ENCODE measurements around the gene CKM.
"Not testable (repeated sequence)": the region's sequence is repeated elsewhere in the genome, so short reads cannot be mapped to it uniquely, and the experiment has no call there.

CKM gene

DNA sequence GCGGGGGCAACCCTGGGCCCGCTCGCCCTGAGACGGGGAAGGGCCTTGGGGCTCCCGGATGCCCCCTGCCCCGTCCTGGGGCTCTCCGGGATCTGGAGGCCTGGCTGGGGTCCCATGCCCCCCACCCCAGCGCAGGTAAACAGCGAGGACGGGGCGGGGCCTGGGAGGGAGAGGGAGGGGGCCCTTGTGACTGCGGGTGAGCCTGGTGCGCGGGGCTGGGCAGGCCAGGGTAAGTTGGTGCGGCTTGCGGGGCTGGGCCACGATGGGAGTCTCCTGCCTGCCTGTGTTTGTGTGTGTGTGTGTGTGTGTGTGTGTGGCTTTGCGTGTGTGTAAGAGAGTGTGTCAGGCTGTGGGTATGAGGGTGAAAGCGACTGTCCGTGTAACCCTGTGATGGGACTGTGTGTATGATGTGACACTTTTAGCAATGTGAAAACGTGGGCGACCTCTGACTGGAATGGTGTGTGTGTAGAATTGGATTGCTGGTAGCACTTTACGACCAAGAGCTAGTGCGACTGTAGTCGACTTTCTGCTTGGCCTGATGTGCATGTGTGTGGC lies 18.3 kb upstream of the CKM start:
- Mint-ChIP-seq H3K4me3 (no peak overlapping the region), H3K27me3 (peaks cover 45% of the 10 kb centered on the region), H3K4me1 (ENCODE audit: low read depth) (peaks cover 4% of the 10 kb centered on the region), H3K36me3 (ENCODE audit: low read depth) (no peaks in the 10 kb centered on the region), H3K9me3 (no peaks in the 10 kb centered on the region), H3K27ac (no peak overlapping the region)
- DNase-seq, result no peak

DNA sequence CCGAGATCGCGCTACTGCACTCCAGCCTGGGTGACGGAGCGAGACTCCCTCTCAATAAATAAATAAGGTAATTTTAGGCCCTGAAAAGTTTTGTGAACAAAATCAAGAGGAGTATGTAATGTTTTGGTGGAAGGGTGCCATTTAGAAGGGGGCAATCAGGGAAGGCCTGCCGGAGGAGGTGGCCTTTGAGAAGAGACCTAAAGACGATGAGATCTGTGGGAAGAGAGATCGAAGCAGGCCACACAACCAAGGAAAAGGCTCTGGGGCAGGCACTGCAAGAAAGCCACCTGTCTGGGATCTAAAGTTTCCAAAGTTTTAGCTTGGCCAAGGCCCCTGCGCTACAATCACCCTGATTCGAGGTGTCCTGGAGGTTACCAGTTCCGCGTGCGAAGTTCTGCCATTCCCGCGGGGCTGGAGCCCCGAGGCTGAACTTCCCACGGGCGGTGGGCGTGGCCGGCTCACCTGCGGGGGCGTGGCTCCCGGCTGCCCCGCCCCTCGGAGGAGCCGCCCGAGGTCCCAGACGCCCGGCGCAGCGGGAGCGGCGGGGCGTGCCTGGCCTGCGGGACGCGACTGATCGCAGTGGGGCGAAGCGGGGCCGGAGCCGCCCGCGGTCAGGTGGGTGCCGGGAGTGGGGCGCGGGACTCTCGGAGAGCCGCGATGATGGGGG lies 17.7 kb upstream of the CKM start, which contains the start of gene KLC3:
TSS of gene KLC3 (plus strand) at position 519 of the 667 bp plus-strand sequence. CDS start 4,792 bp downstream, outside the sequence.
- H3K27ac Mint-ChIP-seq, result no peak within 1 kb of the TSS
- H3K27me3 Mint-ChIP-seq, result peaks cover 40% of the 10 kb centered on the region
- no peaks in the 10 kb centered on the region for H3K36me3 Mint-ChIP-seq (ENCODE audit: low read depth)
- H3K9me3 Mint-ChIP-seq, result no peaks in the 10 kb centered on the region
- peak; percentile 66 for DNase-seq
- peaks cover 4% of the 10 kb centered on the region for H3K4me1 Mint-ChIP-seq (ENCODE audit: low read depth)
- peak within 1 kb of the TSS; percentile 46 for H3K4me3 Mint-ChIP-seq

DNA sequence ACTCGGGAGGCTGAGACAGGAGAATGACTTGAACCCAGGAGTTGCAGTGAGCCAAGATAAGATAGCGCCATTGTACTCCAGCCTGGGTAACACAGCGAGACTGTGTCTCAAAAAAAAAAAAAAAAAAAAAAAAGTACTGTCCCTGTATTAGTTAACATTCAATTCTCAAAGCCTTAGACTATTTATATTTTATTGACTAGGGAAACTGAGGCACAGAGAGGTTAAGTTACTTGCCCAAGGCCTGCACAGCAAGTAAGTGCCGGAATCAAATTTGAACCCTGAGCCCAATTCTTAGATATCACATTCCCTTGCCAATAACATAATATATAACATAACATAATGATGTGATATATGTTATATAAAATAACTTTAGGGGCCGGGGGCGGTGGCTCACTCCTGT lies 17.0 kb upstream of the CKM start:
- no peaks in the 10 kb centered on the region for H3K9me3 Mint-ChIP-seq
- H3K27me3 Mint-ChIP-seq, result peaks cover 35% of the 10 kb centered on the region
- peaks cover 4% of the 10 kb centered on the region for H3K4me1 Mint-ChIP-seq (ENCODE audit: low read depth)
- H3K27ac Mint-ChIP-seq, result no peak overlapping the region
- DNase-seq, result no peak
- H3K4me3 Mint-ChIP-seq, result no peak overlapping the region
- H3K36me3 Mint-ChIP-seq (ENCODE audit: low read depth), result no peaks in the 10 kb centered on the region

DNA sequence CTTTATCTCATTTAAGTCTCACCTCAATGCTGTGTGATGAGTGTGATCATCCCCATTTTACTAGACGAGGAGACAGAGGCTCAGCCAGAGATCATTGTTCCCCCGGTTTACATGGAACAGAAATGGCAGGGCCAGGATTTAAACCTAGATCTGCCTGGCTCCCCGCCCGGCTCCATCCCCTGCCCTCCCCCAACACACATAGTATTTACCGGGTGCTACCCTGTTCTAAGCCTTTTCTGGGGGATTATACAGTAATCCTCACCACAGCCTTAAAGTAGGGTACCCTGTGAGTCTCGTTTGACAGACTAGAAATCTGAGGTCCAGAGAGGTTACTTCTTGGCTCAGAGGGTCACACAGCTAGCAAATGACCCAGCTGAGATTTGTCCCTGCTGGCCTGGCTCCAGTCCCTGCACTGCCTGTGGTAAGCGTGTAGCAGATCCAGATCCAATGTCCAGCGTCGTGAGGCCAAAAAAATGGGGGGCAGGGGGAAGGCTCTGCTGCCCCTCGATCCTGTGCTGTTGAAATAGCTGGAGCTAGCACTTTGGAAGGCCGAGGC lies 14.1 kb upstream of the CKM start:
- Mint-ChIP-seq H3K4me3 (no peak overlapping the region), H3K9me3 (no peaks in the 10 kb centered on the region), H3K4me1 (ENCODE audit: low read depth) (peaks cover 4% of the 10 kb centered on the region), H3K27me3 (peaks cover 25% of the 10 kb centered on the region), H3K36me3 (ENCODE audit: low read depth) (no peaks in the 10 kb centered on the region), H3K27ac (no peak overlapping the region)
- DNase-seq, result no peak

DNA sequence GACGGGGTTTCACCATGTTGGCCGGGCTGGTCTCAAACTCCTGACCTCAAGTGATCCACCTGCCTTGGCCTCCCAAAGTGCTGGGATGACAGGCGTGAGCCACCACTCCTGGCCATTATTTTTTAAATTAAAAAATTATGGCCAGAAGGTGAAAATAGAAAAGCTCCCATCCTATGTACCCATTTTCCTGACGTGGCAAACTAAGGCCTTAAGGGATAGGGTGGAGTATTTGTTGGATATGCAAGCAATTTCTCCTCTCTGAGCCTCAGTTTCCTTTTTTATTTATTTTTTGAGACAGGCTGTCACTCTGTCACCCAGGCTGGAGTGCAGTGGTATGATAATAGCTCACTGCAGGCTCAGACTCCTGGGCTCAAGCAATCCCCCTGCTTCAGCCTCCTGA lies 12.2 kb upstream of the CKM start:
- H3K9me3 Mint-ChIP-seq; H3K4me1 Mint-ChIP-seq (ENCODE audit: low read depth); H3K4me3 Mint-ChIP-seq; H3K36me3 Mint-ChIP-seq (ENCODE audit: low read depth); DNase-seq; H3K27ac Mint-ChIP-seq: not testable (repeated sequence)
- H3K27me3 Mint-ChIP-seq, result peaks cover 20% of the 10 kb centered on the region

DNA sequence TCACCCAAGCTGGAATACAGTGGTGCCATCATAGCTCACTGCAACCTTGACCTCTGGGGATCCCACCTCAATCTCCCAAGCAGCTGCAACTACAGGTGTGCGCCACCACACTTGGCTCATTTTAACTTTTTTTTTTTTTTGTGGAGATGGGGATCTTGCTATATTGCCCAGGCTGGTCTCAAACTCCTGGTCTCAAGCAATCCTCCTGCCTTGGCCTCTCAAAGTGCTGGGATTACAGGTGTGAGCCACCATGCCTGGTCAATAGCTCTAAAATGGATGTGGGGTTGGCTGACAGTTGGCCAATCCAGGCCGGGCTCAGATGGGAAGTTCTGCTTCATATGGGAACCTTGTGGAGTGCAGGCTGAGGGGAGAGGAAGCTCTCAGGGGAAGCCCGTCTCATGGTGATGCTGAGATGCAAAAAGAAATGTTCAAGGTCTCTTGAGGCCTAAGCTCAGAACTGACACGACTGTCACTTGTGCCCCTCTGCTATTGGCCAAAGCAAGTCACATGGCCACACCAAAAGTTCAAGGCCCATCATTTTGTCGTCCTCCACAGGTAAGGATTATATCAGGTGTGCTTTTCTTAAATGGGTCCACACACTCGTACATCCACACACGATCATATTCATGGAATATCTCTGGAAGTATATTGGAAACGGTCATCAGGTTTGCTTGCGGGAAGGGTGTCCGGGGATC lies 11.1 kb upstream of the CKM start:
- H3K27ac Mint-ChIP-seq, result no peak overlapping the region
- no peaks in the 10 kb centered on the region for H3K4me1 Mint-ChIP-seq (ENCODE audit: low read depth)
- no peak for DNase-seq
- no peaks in the 10 kb centered on the region for H3K9me3 Mint-ChIP-seq
- H3K4me3 Mint-ChIP-seq, result no peak overlapping the region
- no peaks in the 10 kb centered on the region for H3K36me3 Mint-ChIP-seq (ENCODE audit: low read depth)
- H3K27me3 Mint-ChIP-seq, result peaks cover 15% of the 10 kb centered on the region

DNA sequence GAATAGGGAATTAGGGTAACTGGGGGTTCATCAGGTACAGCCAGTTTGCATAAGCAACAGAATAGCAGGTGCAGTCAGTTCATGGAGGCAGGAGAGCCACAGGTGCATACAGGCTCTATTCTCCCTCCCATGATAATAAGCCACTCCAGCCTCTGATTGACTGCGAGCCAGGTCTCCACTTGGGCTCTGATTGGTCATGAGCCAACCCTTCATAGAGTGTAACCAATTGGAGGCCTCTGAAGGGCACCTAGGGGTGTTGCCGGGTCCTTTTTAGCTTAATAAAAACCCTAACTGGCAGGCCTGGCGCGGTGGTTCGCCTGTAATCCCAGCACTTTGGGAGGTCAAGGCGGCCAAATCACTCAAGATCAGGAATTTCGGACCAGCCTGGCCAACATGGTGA lies 8.7 kb upstream of the CKM start:
- Mint-ChIP-seq H3K27ac (no peak overlapping the region), H3K27me3 (peaks cover 5% of the 10 kb centered on the region), H3K9me3 (no peaks in the 10 kb centered on the region), H3K36me3 (ENCODE audit: low read depth) (no peaks in the 10 kb centered on the region), H3K4me1 (ENCODE audit: low read depth) (no peaks in the 10 kb centered on the region), H3K4me3 (no peak overlapping the region)
- DNase-seq, result no peak

DNA sequence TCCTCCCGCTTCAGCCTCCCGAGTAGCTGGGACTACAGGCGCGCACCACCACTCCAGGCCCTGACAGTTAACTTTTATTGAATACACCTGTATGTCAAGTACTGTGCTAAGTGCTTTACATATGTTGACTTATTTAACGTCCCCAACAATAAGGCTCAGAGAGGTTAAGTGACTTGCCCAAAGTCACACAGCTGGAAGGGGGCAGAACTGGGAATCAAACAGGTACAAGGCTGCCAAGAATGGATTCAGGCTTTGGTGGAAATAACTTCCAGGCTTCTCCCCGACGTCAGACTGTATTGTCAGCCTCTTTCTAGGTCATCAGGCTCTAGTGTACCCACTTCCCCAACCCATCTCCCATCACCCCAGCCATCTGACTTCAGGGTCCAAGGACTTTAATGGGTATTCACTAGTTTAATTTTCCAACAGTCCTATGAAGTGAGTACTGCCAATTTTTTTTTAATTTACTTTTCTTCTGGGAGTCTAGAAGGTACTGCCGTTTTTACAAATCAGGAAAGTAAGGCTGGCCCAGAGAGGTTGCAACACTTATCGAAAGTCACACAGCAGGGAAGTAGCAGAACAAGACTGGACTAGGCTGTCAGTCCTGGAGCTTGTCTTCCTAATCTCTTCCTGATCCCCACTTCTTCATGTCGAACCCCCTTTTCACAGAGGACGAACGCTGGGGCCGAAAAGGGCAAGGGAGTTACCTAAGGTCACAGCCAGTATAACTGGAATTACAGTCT lies 4.9 kb upstream of the CKM start:
- Mint-ChIP-seq H3K27me3 (peaks cover 30% of the 10 kb centered on the region), H3K4me3 (no peak overlapping the region), H3K4me1 (ENCODE audit: low read depth) (no peaks in the 10 kb centered on the region), H3K36me3 (ENCODE audit: low read depth) (no peaks in the 10 kb centered on the region), H3K27ac (no peak overlapping the region), H3K9me3 (no peaks in the 10 kb centered on the region)
- no peak for DNase-seq

DNA sequence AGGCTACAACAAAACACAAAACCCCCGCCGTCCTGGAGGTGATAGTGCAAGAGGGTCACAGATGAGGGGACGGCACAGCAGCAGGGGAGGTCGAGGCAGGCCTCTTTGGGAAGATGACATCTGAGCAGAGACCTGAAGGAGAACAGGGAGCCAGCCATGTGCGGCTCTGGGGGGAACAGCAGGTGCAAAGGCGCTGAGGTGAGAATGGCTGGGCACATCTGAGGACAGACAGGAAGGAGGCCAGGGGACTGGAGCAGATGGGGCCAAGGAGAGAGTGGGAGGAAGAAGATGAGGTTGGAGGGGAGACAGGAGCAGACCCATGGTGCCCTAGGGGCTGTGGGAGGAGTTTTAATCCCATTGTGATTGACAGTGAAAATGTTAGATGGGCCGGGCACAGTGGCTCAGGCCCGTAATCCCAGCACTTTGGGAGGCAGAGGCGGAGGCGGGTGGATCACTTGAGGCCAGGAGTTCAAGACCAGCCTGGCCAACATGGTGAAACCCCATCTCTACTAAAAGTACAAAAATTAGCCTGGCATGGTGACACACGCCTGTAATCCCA lies 1.8 kb upstream of the CKM start:
- Mint-ChIP-seq H3K36me3 (ENCODE audit: low read depth) (no peaks in the 10 kb centered on the region), H3K27me3 (peaks cover 42% of the 10 kb centered on the region), H3K9me3 (no peaks in the 10 kb centered on the region), H3K4me1 (ENCODE audit: low read depth) (no peaks in the 10 kb centered on the region), H3K4me3 (no peak overlapping the region), H3K27ac (no peak overlapping the region)
- DNase-seq, result no peak

DNA sequence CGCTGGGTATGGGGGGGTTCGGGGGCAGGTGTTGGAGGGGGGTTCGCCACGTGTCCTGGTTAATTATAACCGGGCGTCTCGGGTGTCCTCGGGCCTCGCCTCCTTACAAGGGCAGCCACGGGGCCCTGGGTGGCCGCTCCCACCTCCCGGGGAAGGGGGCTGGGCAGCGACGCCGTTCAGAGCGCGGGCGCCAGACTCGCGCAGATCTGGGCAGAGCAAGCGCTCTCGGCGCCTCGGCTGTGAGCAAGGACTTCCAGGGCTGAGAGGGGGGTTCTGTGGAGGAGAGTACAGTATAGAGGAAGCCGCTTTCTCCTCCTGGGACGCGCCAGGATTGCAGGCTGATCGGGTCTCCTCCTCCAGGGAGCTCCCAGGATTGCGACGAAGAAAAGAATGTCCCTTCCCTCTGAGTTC lies 1.0 kb upstream of the CKM start:
- no peaks in the 10 kb centered on the region for H3K9me3 Mint-ChIP-seq
- H3K4me1 Mint-ChIP-seq (ENCODE audit: low read depth), result no peaks in the 10 kb centered on the region
- DNase-seq, result no peak
- peaks cover 44% of the 10 kb centered on the region for H3K27me3 Mint-ChIP-seq
- H3K36me3 Mint-ChIP-seq (ENCODE audit: low read depth), result no peaks in the 10 kb centered on the region
- no peak overlapping the region for H3K27ac Mint-ChIP-seq
- H3K4me3 Mint-ChIP-seq, result no peak overlapping the region

DNA sequence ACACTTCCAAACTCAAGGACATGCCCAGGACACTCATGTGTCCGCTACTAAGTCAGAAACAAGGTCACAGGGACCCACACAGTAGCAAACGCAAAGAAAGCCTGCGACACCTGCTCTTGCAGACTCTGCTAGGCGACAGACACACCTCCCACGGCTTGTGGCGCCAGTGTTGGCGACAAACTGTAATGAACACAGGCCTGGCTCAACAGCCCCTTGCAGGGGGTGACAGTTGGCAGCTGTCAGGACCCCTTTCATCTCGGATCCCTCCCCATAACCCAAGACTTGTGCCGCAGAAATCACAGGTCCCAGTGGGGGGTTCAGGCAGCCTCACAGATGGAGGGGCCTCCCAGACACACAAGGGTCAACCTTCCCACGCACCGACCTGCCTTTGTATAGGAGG lies 364 bp downstream of the CKM start:
- Mint-ChIP-seq H3K9me3 (no peaks in the 10 kb centered on the region), H3K4me1 (ENCODE audit: low read depth) (no peaks in the 10 kb centered on the region), H3K36me3 (ENCODE audit: low read depth) (no peaks in the 10 kb centered on the region), H3K27ac (no peak overlapping the region), H3K27me3 (peaks cover 57% of the 10 kb centered on the region), H3K4me3 (no peak overlapping the region)
- DNase-seq, result no peak

DNA sequence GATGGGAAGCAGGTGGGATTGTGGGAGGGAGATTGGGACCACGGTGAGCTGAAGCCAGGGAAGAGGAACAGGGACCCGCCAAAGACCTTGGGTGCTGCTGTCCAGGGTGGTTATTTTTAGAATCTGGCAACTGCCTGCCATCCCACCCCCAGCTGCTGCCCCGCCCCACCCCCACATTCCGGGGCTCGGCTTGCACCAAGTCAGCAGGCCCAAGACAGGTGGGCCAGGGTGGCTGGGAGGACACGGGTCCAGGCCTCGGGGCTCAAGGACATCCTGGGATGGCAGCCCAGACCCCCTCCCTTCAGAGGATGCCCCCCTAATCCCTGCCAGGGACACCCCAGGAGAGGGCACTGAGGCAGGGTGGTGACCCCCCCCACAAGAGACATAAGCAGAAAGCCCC lies 827 bp downstream of the CKM start:
- H3K4me3 Mint-ChIP-seq, result no peak overlapping the region
- H3K27ac Mint-ChIP-seq, result no peak overlapping the region
- H3K9me3 Mint-ChIP-seq, result no peaks in the 10 kb centered on the region
- no peaks in the 10 kb centered on the region for H3K4me1 Mint-ChIP-seq (ENCODE audit: low read depth)
- no peaks in the 10 kb centered on the region for H3K36me3 Mint-ChIP-seq (ENCODE audit: low read depth)
- H3K27me3 Mint-ChIP-seq, result peaks cover 59% of the 10 kb centered on the region
- no peak for DNase-seq

DNA sequence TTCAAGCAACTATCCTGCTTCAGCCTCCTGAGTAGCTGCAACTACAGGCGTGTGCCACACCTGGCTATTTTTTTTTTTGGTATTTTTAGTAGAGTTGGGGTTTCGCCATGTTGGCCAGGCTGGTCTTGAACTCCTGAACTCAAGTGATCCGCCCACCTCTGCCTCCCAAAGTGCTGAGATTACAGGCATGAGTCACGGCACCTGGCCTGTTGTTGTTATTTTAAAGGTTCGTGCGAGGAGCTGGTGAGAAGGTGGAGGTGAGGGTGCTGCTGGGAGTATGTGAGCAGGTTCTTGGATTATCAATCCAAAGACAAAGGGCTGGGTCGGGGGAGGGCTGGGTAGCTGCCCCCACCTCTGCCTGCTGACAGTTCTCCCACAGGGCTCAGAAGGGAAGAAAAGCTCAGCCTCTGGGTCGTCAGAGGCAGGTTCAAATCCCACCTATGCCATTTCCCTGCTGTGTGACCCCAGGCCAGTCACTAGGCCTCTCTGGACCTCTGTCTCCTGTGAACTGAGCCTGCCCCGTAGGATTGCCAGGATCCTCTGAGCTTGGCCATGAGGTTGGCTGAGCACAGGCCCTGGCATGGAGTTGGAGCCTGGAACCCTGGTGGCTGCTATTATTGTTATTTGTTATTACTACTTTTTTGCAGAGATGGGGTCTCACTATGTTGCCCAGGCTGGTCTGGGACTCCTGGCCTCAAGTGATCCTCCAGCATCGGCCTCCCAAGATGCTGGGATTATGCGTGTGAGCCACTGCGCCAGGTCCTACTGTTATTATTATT lies 1.5 kb downstream of the CKM start:
- no peaks in the 10 kb centered on the region for H3K9me3 Mint-ChIP-seq
- H3K27ac Mint-ChIP-seq, result no peak overlapping the region
- peaks cover 61% of the 10 kb centered on the region for H3K27me3 Mint-ChIP-seq

DNA sequence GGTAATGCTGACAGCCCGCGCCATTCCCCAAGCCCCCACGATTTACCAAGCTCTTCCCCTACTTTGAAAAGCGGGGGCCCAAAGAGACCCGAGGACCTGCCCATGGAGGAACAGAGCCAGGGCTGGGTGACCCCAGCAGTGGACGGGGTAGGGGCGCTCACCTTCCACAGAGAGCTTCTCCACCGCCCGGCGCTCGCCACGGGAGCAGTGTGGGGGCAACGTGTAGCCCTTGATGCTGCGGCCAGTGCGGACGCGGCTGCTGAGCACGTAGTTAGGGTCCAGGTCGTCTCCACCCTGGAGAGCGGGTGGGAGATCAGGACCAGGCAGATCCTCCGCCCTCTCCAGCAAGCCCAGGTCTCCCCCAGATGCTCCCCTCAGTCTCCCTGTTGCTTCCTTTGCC lies 7.4 kb downstream of the CKM start:
- no peaks in the 10 kb centered on the region for H3K36me3 Mint-ChIP-seq (ENCODE audit: low read depth)
- H3K4me3 Mint-ChIP-seq, result no peak overlapping the region
- H3K4me1 Mint-ChIP-seq (ENCODE audit: low read depth), result no peaks in the 10 kb centered on the region
- H3K9me3 Mint-ChIP-seq, result no peaks in the 10 kb centered on the region
- H3K27me3 Mint-ChIP-seq, result peaks cover 49% of the 10 kb centered on the region
- no peak overlapping the region for H3K27ac Mint-ChIP-seq
- no peak for DNase-seq

More for the DNA sequence above, 1.5 kb downstream of the CKM start:
- Mint-ChIP-seq H3K36me3 (ENCODE audit: low read depth) (no peaks in the 10 kb centered on the region), H3K4me3 (no peak overlapping the region), H3K4me1 (ENCODE audit: low read depth) (no peaks in the 10 kb centered on the region)
- no peak for DNase-seq

All from activated T-cell treated with anti-CD3 and anti-CD28 coated beads, Interleukin-2, amount 50 U/mL, for 24 hours (primary cell).